GM23248 (cell line): ENCODE data around the gene PRR36. TPM values are rescaled to one million over a fixed set of nuclear protein-coding genes. Genes with fewer than 3 reads are reported as not detected.

ENCODE experiments used
- DNase-seq: peaks from one replicate; pipeline ENCODE4 v3.0.0-alpha.2; 2015
- H2AFZ ChIP-seq: fragments of 200-600 bp; sonication (generic); 2 replicates; pipeline ENCODE4 v1.6.1; 2016; ENCODE audit warnings: antibody characterized with exemption
- H3F3A ChIP-seq: fragments of 200-600 bp; sonication (generic); 2 replicates; pipeline ENCODE4 v1.6.1; 2016; ENCODE audit warnings: mild to moderate bottlenecking, antibody characterized with exemption, mixed run types; ENCODE audit not compliant: insufficient read depth
- H3K27ac ChIP-seq: fragments of 200-600 bp; sonication (generic); 2 replicates; pipeline ENCODE4 v1.5.1; 2016; ENCODE audit warnings: mild to moderate bottlenecking
- H3K27me3 ChIP-seq: fragments of 200-600 bp; sonication (generic); replicated peaks from 2 replicates; pipeline ENCODE4 v1.6.1; 2016; ENCODE audit warnings: mild to moderate bottlenecking; ENCODE audit not compliant: insufficient read depth
- H3K36me3 ChIP-seq: fragments of 200-600 bp; sonication (generic); 2 replicates; pipeline ENCODE4 v1.6.1; 2016; ENCODE audit warnings: low read depth, mild to moderate bottlenecking
- H3K4me1 ChIP-seq: fragments of 200-600 bp; sonication (generic); 2 replicates; pipeline ENCODE4 v1.6.1; 2016; ENCODE audit warnings: mild to moderate bottlenecking; ENCODE audit not compliant: insufficient read depth
- H3K4me2 ChIP-seq: fragments of 200-600 bp; sonication (generic); one replicate; pipeline ENCODE4 v1.6.1; 2016; ENCODE audit warnings: mild to moderate bottlenecking; ENCODE audit not compliant: unreplicated experiment
- H3K4me3 ChIP-seq: fragments of 200-600 bp; sonication (generic); 2 replicates; pipeline ENCODE4 v1.5.1; 2016; ENCODE audit warnings: mild to moderate bottlenecking
- H3K79me2 ChIP-seq: fragments of 200-600 bp; sonication (generic); 2 replicates; pipeline ENCODE4 v1.6.1; 2016; ENCODE audit warnings: mild to moderate bottlenecking; ENCODE audit not compliant: insufficient read depth
- H3K9ac ChIP-seq: fragments of 200-600 bp; sonication (generic); 2 replicates; pipeline ENCODE4 v1.6.1; 2016; ENCODE audit warnings: mild to moderate bottlenecking
- H3K9me2 ChIP-seq: fragments of 200-600 bp; sonication (generic); 2 replicates; pipeline ENCODE4 v1.6.1; 2016; ENCODE audit warnings: mixed run types, mild to moderate bottlenecking, moderate library complexity; ENCODE audit not compliant: insufficient read depth
- H3K9me3 ChIP-seq: fragments of 200-600 bp; sonication (generic); one replicate; pipeline ENCODE4 v1.6.1; 2017; ENCODE audit warnings: low read depth
- H4K20me1 ChIP-seq: fragments of 200-600 bp; sonication (generic); 2 replicates; pipeline ENCODE4 v1.6.0; 2016; ENCODE audit not compliant: insufficient read depth
- EZH2 ChIP-seq: fragments of 200-600 bp; sonication (generic); IDR thresholded peaks from 2 replicates; pipeline ENCODE4 v1.6.1; 2018; ENCODE audit warnings: antibody characterized with exemption, mild to moderate bottlenecking; ENCODE audit not compliant: insufficient read depth, poor library complexity, severe bottlenecking
- EZH2phosphoT487 ChIP-seq: fragments of 200-600 bp; sonication (generic); IDR thresholded peaks from 2 replicates; pipeline ENCODE4 v1.6.1; 2018; ENCODE audit warnings: antibody characterized with exemption, moderate library complexity, mild to moderate bottlenecking, low read depth; ENCODE audit not compliant: insufficient read depth
- WGBS, 2 experiments: methylation state at CpG; one replicate each; pipeline ENCODE4 v1.1.6; 2015 to 2017; ENCODE audit warnings: low lambda C conversion rate in 2 of 2, low coverage in 1 of 2; ENCODE audit errors: missing lambda C conversion rate in 2 of 2; 5-methylcytosine and 5-hydroxymethylcytosine counted together
- in situ Hi-C: fragments of 300-500 bp; cut with MboI; formaldehyde crosslinking; loops from 2 replicates; pipeline ENCODE4 v1.15.0; 2020
- polyA plus RNA-seq: library from polyadenylated mRNA; unstranded; fragments of >200 nt; fragmentation: Nextera tagmentation; extraction: Ambion mirVana; gene quantifications from 2 replicates; pipeline ENCODE4 v1.2.1, GENCODE V29; 2016
- total RNA-seq: library from RNA; depleted of rRNA; stranded (reverse); fragments of >200 nt; shearing (Covaris generic); gene quantifications from 2 replicates; pipeline ENCODE4 v1.2.3, GENCODE V29; 2014

The PRR36 gene
- total and polyA plus RNA-seq, 2 experiments from 2014 or later = not detected

- Histone ChIP-seq H3K4me2 (no peak overlapping the region), H3K27me3 (no peaks in the 10 kb centered on the region), H3K9me3 (no peaks in the 10 kb centered on the region), H3K36me3 (no peaks in the 10 kb centered on the region), H4K20me1 (no peaks in the 10 kb centered on the region), H3K79me2 (0 out of 2 replicates have a peak, but pooled peaks cover 6% of the 10 kb centered on the region), H2AFZ (no peak overlapping the region), H3K27ac (no peak overlapping the region), H3F3A (no peaks in the 10 kb centered on the region), H3K9me2 (no peaks in the 10 kb centered on the region), H3K4me1 (no peaks in the 10 kb centered on the region), H3K9ac (no peak overlapping the region), H3K4me3 (no peak overlapping the region)
- TF ChIP-seq EZH2 = no peak
- TF ChIP-seq EZH2phosphoT487 = no peak
- no peak for DNase-seq
- 82 to 84% methylated on average over 8 of the region's 8 CpGs for WGBS, 2 experiments
- in situ Hi-C loops = no loop called here
Observed at GRCh38 chr19:7840629-7841028, 33.6 kb downstream of the PRR36 start.

- 86 to 93% methylated on average over 6 of the region's 6 CpGs for WGBS, 2 experiments
- no peak overlapping the region for H3K27ac ChIP-seq
Observed at GRCh38 chr19:7839476-7839875, 34.7 kb downstream of the PRR36 start.

GRCh38 chr19:7833225-7834099 lies 40.7 kb downstream of the PRR36 start:
- Histone ChIP-seq H3K9me3 (no peaks in the 10 kb centered on the region), H3K79me2 (peaks cover 29% of the 10 kb centered on the region), H3K4me1 (peaks cover 16% of the 10 kb centered on the region), H3K9me2 (no peaks in the 10 kb centered on the region), H3K27me3 (no peaks in the 10 kb centered on the region), H3K9ac (peak overlapping the region; percentile 21; the same call in 1 of the 2 replicates), H3K36me3 (no peaks in the 10 kb centered on the region), H3F3A (no peaks in the 10 kb centered on the region), H3K4me2 (peak overlapping the region; percentile 4), H2AFZ (no peak overlapping the region), H3K4me3 (no peak overlapping the region), H3K27ac (peak overlapping the region; percentile 46), H4K20me1 (no peaks in the 10 kb centered on the region)
- TF ChIP-seq EZH2phosphoT487 = no peak
- TF ChIP-seq EZH2 = no peak
- in situ Hi-C loops = no loop called here
- 59 to 60% methylated on average over 23 of the region's 23 CpGs for WGBS, 2 experiments
- peak; percentile 90 for DNase-seq

More at GRCh38 chr19:7839476-7839875, 34.7 kb downstream of the PRR36 start:
- no peak for DNase-seq
- Histone ChIP-seq H3K36me3 (no peaks in the 10 kb centered on the region), H3K9me3 (no peaks in the 10 kb centered on the region), H3K4me1 (no peaks in the 10 kb centered on the region), H3K79me2 (0 out of 2 replicates have a peak, but pooled peaks cover 11% of the 10 kb centered on the region), H3F3A (no peaks in the 10 kb centered on the region), H3K4me3 (no peak overlapping the region), H3K9me2 (no peaks in the 10 kb centered on the region), H3K9ac (no peak overlapping the region), H3K27me3 (no peaks in the 10 kb centered on the region), H2AFZ (no peak overlapping the region), H3K4me2 (no peak overlapping the region), H4K20me1 (no peaks in the 10 kb centered on the region)
- TF ChIP-seq EZH2 (no peak), EZH2phosphoT487 (no peak)
- in situ Hi-C loops = no loop called here

DNA sequence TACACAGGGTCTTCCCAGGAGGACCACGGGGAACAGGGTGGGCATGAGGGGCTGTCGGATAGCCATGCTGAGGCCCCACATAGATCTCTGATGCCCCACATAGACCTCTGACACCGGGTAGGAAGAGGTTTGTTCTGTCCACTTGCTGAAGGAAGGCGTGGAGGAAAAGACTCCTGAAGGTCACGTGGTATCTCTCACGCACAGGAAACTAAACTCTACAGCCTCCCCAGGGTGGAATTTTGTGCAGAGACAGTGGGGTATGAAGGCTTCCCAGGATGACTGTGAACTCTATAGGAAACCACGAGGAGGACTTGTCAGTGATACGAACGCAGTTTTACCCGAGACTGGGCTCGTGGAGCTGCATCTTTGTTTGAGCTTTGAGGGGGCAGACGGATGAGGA lies 41.4 kb downstream of the PRR36 start:
- no peaks in the 10 kb centered on the region for H4K20me1 ChIP-seq
- H3K4me1 ChIP-seq = peaks cover 16% of the 10 kb centered on the region
- in situ Hi-C loops = no loop called here
- WGBS, 2 experiments = 60 to 61% methylated on average over 12 of the region's 12 CpGs
- peak overlapping the region; percentile 4 for H3K4me2 ChIP-seq
- no peaks in the 10 kb centered on the region for H3F3A ChIP-seq
- peak overlapping the region; percentile 46 for H3K27ac ChIP-seq
- peak; percentile 42 for DNase-seq
- no peak overlapping the region for H3K4me3 ChIP-seq
- no peaks in the 10 kb centered on the region for H3K9me2 ChIP-seq
- H3K9ac ChIP-seq = peak overlapping the region; percentile 21; the same call in 1 of the 2 replicates
- H3K36me3 ChIP-seq = no peaks in the 10 kb centered on the region
- peaks cover 2% of the 10 kb centered on the region; the same call in 1 of the 2 replicates for H3K27me3 ChIP-seq
- H3K9me3 ChIP-seq = no peaks in the 10 kb centered on the region
- H3K79me2 ChIP-seq = peaks cover 29% of the 10 kb centered on the region
- TF ChIP-seq EZH2phosphoT487 (no peak), EZH2 (no peak)
- H2AFZ ChIP-seq = no peak overlapping the region
